GM13977 (cell line): Measurements from ENCODE around the gene PMM1.
"Not testable (repeated sequence)": the region's sequence is repeated elsewhere in the genome, so short reads cannot be mapped to it uniquely, and the experiment has no call there.

Experiments
- DNase-seq: peaks from one replicate; pipeline ENCODE4 v3.0.0; 2012; ENCODE audit warnings: low spot score
- CTCF ChIP-seq: IDR thresholded peaks from 2 replicates; pipeline ENCODE4 v1.5.1; 2012; ENCODE audit warnings: mild to moderate bottlenecking, control low read depth; ENCODE audit not compliant: insufficient read depth; ENCODE audit errors: extremely low read depth, missing control alignments
- in situ Hi-C: fragments of 300-500 bp; cut with MboI; formaldehyde crosslinking; loops from one replicate; pipeline ENCODE4 v1.12.0; 2022; ENCODE audit warnings: low sequenced_read_pairs, low pct_unique_long_range_greater_than_20kb, mixed read lengths, inconsistent platforms; ENCODE audit not compliant: unreplicated experiment

The PMM1 gene

GRCh38 chr22:41574847-41575381, 14.7 kb downstream of the PMM1 start:
- no peak for TF ChIP-seq CTCF
- DNase-seq = no peak
- in situ Hi-C loops = no loop called here

- no peak for TF ChIP-seq CTCF
- no peak for DNase-seq
- in situ Hi-C loops = no loop called here
Measured at GRCh38 chr22:41573677-41574076, 16.0 kb downstream of the PMM1 start.

GRCh38 chr22:41572305-41572704, 17.3 kb downstream of the PMM1 start:
- DNase-seq, in situ Hi-C loops: not testable (repeated sequence)

DNA sequence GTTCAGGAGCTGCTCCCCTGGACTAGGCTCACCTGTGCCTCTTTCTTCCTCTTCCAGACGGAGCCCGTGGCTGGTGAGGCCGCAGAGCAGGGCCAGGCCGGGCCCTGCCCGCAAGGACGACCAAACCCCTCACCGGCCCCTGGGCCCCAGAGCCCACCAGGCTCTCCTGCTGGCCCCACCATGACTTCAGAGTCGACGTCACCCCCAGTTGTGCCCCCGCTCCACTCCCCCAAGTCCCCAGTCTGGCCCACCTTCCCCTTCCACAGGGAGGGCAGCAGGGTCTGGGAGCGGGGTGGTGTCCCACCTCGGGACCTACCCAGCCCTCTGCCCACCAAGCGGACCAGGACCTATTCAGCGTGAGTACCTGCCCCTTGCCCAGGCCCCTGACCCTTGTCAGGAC, 17.9 kb downstream of the PMM1 start:
- in situ Hi-C loops = no loop called here
- TF ChIP-seq CTCF = no peak
- DNase-seq = no peak

- TF ChIP-seq CTCF = no peak
- DNase-seq = no peak
- in situ Hi-C loops = no loop called here
Measured at GRCh38 chr22:41570221-41570620, 19.4 kb downstream of the PMM1 start.

GRCh38 chr22:41568811-41569210, 20.8 kb downstream of the PMM1 start:
- in situ Hi-C loops = no loop called here

DNA sequence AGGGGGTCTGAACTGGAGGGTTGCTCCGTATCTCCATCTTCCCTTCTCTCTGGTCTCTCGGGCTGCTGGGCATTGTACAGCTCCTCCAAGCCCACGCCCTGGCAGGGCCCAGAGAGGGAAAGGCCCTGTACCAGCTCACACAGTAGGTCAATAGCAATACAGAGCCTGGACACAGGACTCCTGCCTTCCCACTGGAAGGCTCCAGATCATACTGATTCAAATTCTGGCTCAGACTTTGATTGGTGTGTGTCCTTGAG, 22.2 kb downstream of the PMM1 start:
- no peak for TF ChIP-seq CTCF
- no peak for DNase-seq
- in situ Hi-C loops = no loop called here

More at GRCh38 chr22:41568811-41569210, 20.8 kb downstream of the PMM1 start:
- DNase-seq = no peak
- no peak for TF ChIP-seq CTCF
